HEK293T (cell line): ENCODE results near the gene NCOA5.

Source experiments
- CTBP1 ChIP-seq: fragments of 450-650 bp; IDR thresholded peaks from 2 replicates; pipeline ENCODE4 v1.6.1; 2016; ENCODE audit warnings: borderline replicate concordance
- ELF4 ChIP-seq: fragments of 450-650 bp; IDR thresholded peaks from 2 replicates; pipeline ENCODE4 v1.6.1; 2017; ENCODE audit warnings: antibody characterized with exemption
- FOXA1 ChIP-seq: fragments of 450-650 bp; IDR thresholded peaks from 2 replicates; pipeline ENCODE4 v1.6.1; 2016; ENCODE audit warnings: mild to moderate bottlenecking
- FOXK2 ChIP-seq: fragments of 450-650 bp; IDR thresholded peaks from 2 replicates; pipeline ENCODE4 v1.6.1; 2016; ENCODE audit warnings: mild to moderate bottlenecking
- FOXM1 ChIP-seq: fragments of 450-650 bp; IDR thresholded peaks from 2 replicates; pipeline ENCODE4 v1.6.1; 2017; ENCODE audit warnings: mild to moderate bottlenecking, borderline replicate concordance
- L3MBTL2 ChIP-seq: fragments of 450-650 bp; conservative IDR thresholded peaks from 2 replicates; pipeline ENCODE4 v1.6.1; 2016; ENCODE audit warnings: mild to moderate bottlenecking
- LEF1 ChIP-seq: fragments of 450-650 bp; IDR thresholded peaks from 2 replicates; pipeline ENCODE4 v1.6.1; 2017; ENCODE audit warnings: mild to moderate bottlenecking, borderline replicate concordance
- PKNOX1 ChIP-seq: fragments of 450-650 bp; IDR thresholded peaks from 2 replicates; pipeline ENCODE4 v1.6.1; 2016
- SP1 ChIP-seq: fragments of 450-650 bp; IDR thresholded peaks from 2 replicates; pipeline ENCODE4 v1.6.1; 2017
- SUZ12 ChIP-seq: fragments of 450-650 bp; IDR thresholded peaks from 2 replicates; pipeline ENCODE4 v1.6.1; 2016; ENCODE audit warnings: mild to moderate bottlenecking
- ZNF384 ChIP-seq: fragments of 450-650 bp; IDR thresholded peaks from 2 replicates; pipeline ENCODE4 v1.6.1; 2016

DNA sequence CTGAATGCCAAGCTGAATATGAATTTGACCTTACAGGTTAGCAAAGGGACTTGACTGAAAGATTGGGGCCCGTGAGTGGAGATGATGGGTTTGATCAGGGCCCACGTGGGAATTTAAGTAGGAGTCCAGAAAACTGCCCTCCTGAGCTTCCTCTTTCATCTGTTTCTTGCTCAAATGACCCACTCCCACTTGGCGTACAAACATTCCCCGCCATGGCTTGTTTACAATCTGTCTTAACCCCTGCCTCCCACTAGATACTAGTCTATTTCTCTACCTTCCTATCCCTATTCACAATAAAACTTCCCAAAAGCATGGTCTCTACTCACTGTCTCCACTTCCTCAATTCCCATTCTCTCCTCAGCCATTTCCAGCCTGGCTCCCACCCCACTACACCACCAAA, 71.7 kb downstream of the NCOA5 start:
- no peak for TF ChIP-seq CTBP1
- TF ChIP-seq SP1, result no peak
- no peak for TF ChIP-seq SUZ12
- no peak for TF ChIP-seq FOXM1
- TF ChIP-seq ELF4, result no peak
- no peak for TF ChIP-seq LEF1
- no peak for TF ChIP-seq FOXK2
- TF ChIP-seq PKNOX1, result no peak
- no peak for TF ChIP-seq L3MBTL2
- no peak for TF ChIP-seq ZNF384
- TF ChIP-seq FOXA1, result no peak
